IPS DF 4.7 (cell line): Measurements from ENCODE around the gene CD83.
"Not testable (repeated sequence)": the region's sequence is repeated elsewhere in the genome, so short reads cannot be mapped to it uniquely, and the experiment has no call there.

Experiments used
- DNase-seq: peaks from one replicate; pipeline ENCODE4 v3.0.0-alpha.2; 2013; ENCODE audit warnings: low spot score; ENCODE audit errors: extremely low read depth

CD83 gene

GRCh38 chr6:14147891-14148290, 30.3 kb downstream of the CD83 start:
- DNase-seq = no peak

DNA sequence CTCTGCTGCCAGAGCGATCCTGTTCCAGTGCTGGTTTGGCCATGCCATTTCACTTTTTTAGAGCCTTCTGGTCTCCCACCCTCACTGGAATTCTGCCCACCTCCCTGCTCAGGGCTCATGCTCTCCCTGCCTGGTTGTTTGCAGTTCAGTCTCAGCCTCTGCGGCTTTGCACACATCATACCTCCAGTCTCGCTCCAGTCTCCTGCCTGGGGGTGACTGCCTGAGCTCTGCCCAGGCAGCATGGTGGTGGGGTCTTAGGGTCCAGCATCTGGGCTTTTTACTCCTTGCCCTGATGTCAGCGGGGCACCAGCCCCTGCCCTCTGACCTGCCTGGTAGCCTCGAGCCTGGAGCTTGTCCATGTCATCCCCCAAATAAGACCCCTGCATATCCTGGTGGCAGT, 30.9 kb downstream of the CD83 start:
- no peak for DNase-seq

GRCh38 chr6:14149053-14149738, 31.6 kb downstream of the CD83 start:
- no peak for DNase-seq

DNA sequence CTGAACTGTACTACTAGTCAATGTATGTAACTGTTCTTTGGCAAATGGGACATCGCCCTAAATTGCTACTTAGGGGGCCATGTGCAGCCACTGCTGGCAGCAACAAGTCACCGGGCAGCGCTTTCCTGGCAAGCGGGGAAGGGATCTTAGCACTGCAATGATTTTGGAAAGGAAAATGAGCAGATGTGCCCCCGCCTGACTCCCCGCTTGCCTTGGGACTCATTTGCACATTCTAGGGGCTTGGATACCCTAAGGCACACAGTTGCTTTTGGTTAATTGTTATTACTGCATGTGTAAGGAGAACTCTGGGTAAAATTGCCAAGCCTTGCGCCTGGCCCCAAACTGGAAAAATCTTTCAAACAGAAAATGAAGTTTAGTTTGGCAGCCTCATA, 32.2 kb downstream of the CD83 start:
- DNase-seq = no peak

DNA sequence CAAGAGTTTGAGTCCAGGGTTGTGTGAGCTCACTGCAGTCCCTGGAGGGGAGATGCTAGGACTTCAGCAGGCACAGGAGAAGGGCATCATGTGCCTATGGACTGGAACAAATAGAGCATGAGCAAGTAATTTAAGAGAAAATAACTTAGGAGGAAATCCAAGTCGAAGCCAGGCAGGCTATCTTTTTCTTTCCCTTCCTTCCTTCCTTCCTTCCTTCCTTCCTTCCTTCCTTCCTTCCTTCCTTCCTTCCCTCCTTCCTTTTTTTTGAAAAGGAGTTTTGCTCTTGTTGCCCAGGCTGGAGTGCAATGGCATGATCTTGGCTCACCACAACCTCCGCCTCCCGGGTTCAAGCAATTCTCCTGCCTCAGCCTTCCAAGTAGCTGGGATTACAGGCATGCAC, 33.7 kb downstream of the CD83 start:
- DNase-seq = not testable (repeated sequence)

- DNase-seq = no peak
Observed at GRCh38 chr6:14151773-14152172, 34.2 kb downstream of the CD83 start.

- no peak for DNase-seq
Observed at GRCh38 chr6:14153228-14153627, 35.7 kb downstream of the CD83 start.

GRCh38 chr6:14159090-14159489, 41.5 kb downstream of the CD83 start:
- DNase-seq = no peak

- DNase-seq = no peak
Observed at GRCh38 chr6:14162826-14163225, 45.3 kb downstream of the CD83 start.

DNA sequence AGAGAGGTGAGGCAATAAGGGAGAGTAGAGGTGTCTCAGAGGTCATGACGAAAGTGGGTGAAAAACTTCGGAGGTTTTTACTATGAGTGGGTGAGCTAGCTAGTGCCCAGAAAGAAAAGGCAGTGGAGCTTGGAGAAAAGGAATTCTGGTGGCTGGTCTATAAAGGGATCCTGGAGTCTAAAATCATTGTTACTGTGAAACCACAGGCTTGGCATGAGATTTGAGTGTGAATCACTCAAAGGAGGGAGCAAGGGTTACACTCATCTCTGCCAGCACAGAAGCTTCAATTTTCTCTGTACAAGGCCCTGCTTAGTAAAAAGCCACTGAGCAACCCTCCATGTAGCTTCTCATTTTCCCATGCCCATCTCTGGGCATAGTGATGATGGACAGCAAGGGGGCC, 47.5 kb downstream of the CD83 start:
- DNase-seq = no peak

DNA sequence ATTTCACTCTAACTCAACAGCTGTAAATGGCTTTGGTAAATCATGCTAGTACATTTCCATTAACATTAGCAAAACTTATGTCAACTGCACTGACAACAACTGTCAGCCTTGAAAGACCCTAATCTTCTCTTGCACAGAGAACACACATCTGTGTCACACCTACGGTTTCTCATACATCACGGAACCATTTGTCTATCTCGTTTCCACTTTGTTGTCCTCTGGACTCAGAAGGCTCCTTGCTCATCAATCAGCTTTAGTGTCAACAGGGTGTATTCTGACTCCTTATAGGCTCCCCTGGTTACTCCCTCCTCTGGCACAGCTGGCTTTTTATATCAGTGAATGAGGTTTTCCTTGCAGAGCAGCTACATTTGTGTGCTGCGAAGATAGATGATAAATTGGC, 49.3 kb downstream of the CD83 start:
- no peak for DNase-seq

- no peak for DNase-seq
Observed at GRCh38 chr6:14170128-14170527, 52.6 kb downstream of the CD83 start.

- DNase-seq = no peak
Observed at GRCh38 chr6:14172562-14172961, 55.0 kb downstream of the CD83 start.

DNA sequence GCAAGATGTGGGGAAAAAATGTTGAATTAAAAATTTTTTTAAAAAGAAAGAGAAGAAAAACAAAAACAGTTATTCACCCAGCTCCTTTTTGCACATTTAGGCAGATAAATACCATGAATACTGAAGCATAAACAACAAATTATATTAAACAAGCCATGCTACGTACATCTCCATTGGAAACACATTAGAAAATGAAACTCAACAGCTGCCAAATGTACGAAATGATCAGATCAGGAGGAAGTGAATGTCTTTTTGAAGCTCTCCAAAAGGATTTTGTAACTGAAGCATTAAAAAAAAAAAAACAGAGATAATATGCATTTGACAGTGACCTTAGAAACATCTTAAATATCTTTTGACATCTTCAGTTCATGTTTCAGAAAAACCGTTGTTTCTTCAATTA, 56.7 kb downstream of the CD83 start:
- no peak for DNase-seq

- DNase-seq = no peak
Observed at GRCh38 chr6:14174996-14175395, 57.4 kb downstream of the CD83 start.

GRCh38 chr6:14176429-14176828, 58.9 kb downstream of the CD83 start:
- DNase-seq = no peak

- no peak for DNase-seq
Observed at GRCh38 chr6:14177413-14178082, 60.0 kb downstream of the CD83 start.

DNA sequence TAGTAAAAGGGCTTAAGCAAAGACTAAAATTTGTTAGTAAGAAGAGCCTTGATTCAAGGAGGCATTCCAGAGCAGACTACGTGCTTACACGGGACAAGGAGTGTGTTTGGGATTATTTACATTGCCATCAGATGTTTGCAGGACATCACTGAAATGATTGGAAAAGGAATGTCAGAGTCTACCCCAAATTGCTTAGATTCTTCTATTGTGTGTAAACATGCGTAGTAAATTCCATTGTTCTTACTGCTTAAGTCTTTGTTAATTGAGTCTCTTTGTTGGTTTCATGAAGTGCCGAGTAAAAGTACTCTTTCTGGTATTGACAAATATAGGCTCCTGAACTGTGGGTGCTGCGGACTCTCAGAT, 60.5 kb downstream of the CD83 start:
- no peak for DNase-seq

GRCh38 chr6:14180609-14181008, 63.0 kb downstream of the CD83 start:
- DNase-seq = no peak

DNA sequence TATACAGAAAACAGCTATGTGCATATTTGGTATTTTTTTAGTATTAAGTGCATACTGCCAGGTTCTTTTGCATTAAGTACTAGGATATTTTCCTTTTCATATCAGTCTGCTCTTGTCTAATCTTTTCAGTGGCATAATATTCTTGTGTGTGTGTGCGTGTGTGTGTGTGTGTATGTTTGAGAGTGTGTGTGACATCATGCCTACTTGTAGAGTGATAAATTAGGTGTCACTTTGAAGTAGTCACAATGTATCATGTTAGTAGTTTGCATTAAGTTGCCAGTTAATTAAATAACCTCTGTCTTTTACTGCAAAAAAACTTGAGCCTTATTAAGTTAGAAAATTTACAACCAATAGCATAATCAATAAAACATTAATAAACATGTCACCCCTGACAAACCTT, 65.3 kb downstream of the CD83 start:
- no peak for DNase-seq
